MCF 10A (cell line): ENCODE results near the gene PAXX. TPM values are rescaled to one million over a fixed set of nuclear protein-coding genes. Genes with fewer than 3 reads are reported as not detected.

Experiments used
- BruUV-seq: library from RNA; stranded (reverse); fragments of 400-500 nt; replicated peaks from 2 replicates; lab custom pipeline; 2021; lab: Mats Ljungman, UMichigan
- CTCF ChIA-PET: fragments of 300-600 bp; sonication (Branson Sonifier 250); formaldehyde crosslinking; extraction: SDS; loops from one replicate; lab custom pipeline; 2021; ENCODE audit warnings: antibody characterized with exemption, inconsistent platforms; lab: Yijun Ruan, JAX
- POLR2A ChIA-PET: fragments of 300-600, 350-650 bp; sonication (Branson Sonifier 250); formaldehyde crosslinking; extraction: SDS; loops from one replicate; lab custom pipeline; 2020; ENCODE audit warnings: antibody characterized with exemption, inconsistent platforms; lab: Yijun Ruan, JAX
- DNase-seq: peaks from one replicate; pipeline ENCODE4 v3.0.0-alpha.2; 2018; ENCODE audit not compliant: unreplicated experiment
- H3K27ac Mint-ChIP-seq: one replicate; pipeline ENCODE4 v1.8.0; 2022; ENCODE audit warnings: mild to moderate bottlenecking, low read depth, mixed read lengths; ENCODE audit not compliant: unreplicated experiment
- H3K27me3 Mint-ChIP-seq: one replicate; pipeline ENCODE4 v1.8.0; 2022; ENCODE audit warnings: mixed read lengths; ENCODE audit not compliant: insufficient read depth, unreplicated experiment
- H3K36me3 Mint-ChIP-seq: one replicate; pipeline ENCODE4 v1.8.0; 2022; ENCODE audit warnings: mild to moderate bottlenecking, moderate library complexity, mixed read lengths; ENCODE audit not compliant: insufficient read depth, unreplicated experiment
- H3K4me1 Mint-ChIP-seq: one replicate; pipeline ENCODE4 v1.8.0; 2022; ENCODE audit warnings: mixed read lengths; ENCODE audit not compliant: insufficient read depth, unreplicated experiment
- H3K4me3 Mint-ChIP-seq: one replicate; pipeline ENCODE4 v1.8.0; 2022; ENCODE audit warnings: mild to moderate bottlenecking, moderate library complexity, mixed read lengths; ENCODE audit not compliant: unreplicated experiment
- H3K9me3 Mint-ChIP-seq: one replicate; pipeline ENCODE4 v1.8.0; 2022; ENCODE audit warnings: mixed read lengths; ENCODE audit not compliant: unreplicated experiment
- CTCF ChIP-seq: fragments of 200-600 bp; IDR thresholded peaks from one replicate; pipeline ENCODE4 v1.8.0; 2022; ENCODE audit warnings: antibody characterized with exemption, mild to moderate bottlenecking; ENCODE audit not compliant: unreplicated experiment
- intact Hi-C: fragments of 100-400 bp; cut with micrococcal nuclease; formaldehyde crosslinking; loops from 2 replicates; pipeline ENCODE4 v1.14.1; 2022
- total RNA-seq: library from RNA; stranded (reverse); gene quantifications from 2 replicates; pipeline ENCODE4 v1.2.3, GENCODE V29; 2022

The PAXX gene
- total RNA-seq, 1 experiment from 2014 or later, result 57.9 TPM

DNA sequence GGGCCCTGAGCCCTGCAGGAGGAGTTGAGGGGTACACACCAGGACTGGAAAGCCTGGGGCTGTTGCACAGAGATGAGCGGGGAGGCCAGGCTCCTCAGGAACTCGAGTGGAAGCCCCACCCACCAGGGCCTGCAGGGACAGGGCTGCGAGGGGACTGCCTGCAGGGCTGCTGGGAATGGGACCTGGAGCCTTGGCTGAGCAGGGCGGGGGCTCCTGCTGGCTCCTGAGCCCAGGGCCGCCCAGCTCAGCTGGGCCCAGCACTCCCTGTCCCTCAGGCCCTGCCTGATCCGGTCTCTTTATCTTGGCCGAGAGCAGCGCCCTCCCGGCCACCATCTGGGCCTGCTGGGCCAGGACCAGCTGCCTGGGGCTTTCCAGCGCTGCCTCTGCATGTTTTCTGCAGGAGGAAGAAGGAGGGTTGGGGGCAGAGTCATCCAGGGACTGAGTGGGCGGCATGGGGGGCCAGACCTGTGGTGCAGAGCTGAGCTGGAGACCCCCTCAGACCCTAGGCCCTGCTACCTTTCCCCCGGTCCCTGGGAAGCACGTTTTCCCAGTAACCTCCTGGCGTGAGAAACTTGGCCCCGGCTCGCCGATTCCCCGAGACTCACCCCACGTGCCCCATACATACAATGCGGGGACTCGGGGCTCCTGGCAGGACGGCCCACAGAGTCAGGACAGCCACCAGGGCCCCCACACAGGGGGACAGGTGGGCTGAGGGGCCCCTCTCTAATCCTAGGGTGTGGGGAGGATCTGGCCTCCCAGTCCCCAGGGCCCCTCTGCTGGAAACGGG lies 30.8 kb upstream of the PAXX start:
- TF ChIP-seq CTCF, result no peak
- intact Hi-C loops, result no loop called here
- POLR2A ChIA-PET, result no interaction called here
- Mint-ChIP-seq H3K27me3 (no peaks in the 10 kb centered on the region), H3K4me3 (no peak overlapping the region), H3K9me3 (peaks cover 6% of the 10 kb centered on the region), H3K4me1 (peaks cover 10% of the 10 kb centered on the region), H3K36me3 (peaks cover 7% of the 10 kb centered on the region), H3K27ac (no peak overlapping the region)
- no peak for DNase-seq
- CTCF ChIA-PET, result interaction anchor here (0.6 to 1.5 kb wide), 2 partner anchors 8 to 28 kb away, joined by 3 read pairs; no protein-coding TSS in a partner anchor
- BruUV-seq, result no TSS peak

DNA sequence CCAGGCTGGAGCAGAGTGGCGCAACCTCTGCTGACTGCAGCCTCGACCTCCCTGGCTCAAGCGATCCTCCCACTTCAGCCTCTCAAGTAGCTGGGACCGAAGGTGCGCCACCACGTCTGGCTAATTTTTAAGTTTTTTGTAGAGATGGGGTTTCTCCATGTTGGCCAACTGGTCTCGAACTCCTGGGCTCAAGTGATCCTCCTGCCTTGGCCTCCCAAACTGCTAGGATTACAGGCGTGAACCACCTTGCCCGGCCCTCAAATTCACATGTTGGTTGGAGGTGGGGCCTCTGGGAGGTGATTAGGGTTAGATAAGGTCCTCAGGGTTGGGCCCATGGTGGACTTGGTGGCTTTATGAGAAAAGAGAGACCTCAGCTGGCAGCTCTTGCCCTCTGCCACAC lies 30.1 kb upstream of the PAXX start:
- Mint-ChIP-seq H3K27me3 (no peaks in the 10 kb centered on the region), H3K36me3 (peaks cover 7% of the 10 kb centered on the region), H3K27ac (no peak overlapping the region), H3K9me3 (no peaks in the 10 kb centered on the region), H3K4me3 (no peak overlapping the region), H3K4me1 (peaks cover 10% of the 10 kb centered on the region)
- BruUV-seq, result no TSS peak
- POLR2A ChIA-PET, result no interaction called here
- CTCF ChIA-PET, result interaction anchor here (0.9 to 1.5 kb wide), 2 partner anchors 9 to 731 kb away, joined by 3 read pairs; no protein-coding TSS in a partner anchor
- no peak for TF ChIP-seq CTCF
- intact Hi-C loops, result no loop called here
- DNase-seq, result no peak

GRCh38 chr9:136962701-136963248 lies 29.4 kb upstream of the PAXX start:
- no peak for TF ChIP-seq CTCF
- Mint-ChIP-seq H3K36me3 (peaks cover 7% of the 10 kb centered on the region), H3K27me3 (no peaks in the 10 kb centered on the region), H3K4me1 (peaks cover 10% of the 10 kb centered on the region), H3K9me3 (no peaks in the 10 kb centered on the region), H3K27ac (no peak overlapping the region), H3K4me3 (no peak overlapping the region)
- no TSS peak for BruUV-seq
- POLR2A ChIA-PET, result no interaction called here
- DNase-seq, result no peak
- CTCF ChIA-PET, result interaction anchor here (0.9 to 1.5 kb wide), 2 partner anchors 10 to 730 kb away, joined by 3 read pairs; no protein-coding TSS in a partner anchor
- intact Hi-C loops, result no loop called here

DNA sequence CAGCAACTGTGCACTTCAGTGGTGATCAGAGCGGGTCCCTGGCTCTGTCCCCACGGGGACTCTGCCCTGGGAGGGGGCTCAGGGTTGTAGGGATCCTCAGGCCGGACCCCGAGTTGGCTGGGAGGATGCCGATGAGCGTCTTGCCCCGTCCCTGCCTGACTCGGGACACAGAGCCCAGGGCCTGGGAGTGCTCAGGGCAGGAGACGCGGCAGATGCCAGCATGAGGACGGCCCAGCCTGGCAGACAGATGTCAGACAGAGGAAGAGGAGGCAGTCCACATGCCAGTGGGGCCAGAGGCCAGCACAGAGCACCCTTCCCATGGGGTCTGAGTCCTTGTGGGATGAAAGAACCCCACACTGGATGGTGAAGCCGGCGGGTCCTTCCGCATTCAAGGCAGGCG lies 28.9 kb upstream of the PAXX start:
- Mint-ChIP-seq H3K27ac (no peak overlapping the region), H3K9me3 (no peaks in the 10 kb centered on the region), H3K4me3 (no peak overlapping the region), H3K27me3 (no peaks in the 10 kb centered on the region), H3K4me1 (peaks cover 10% of the 10 kb centered on the region), H3K36me3 (peaks cover 7% of the 10 kb centered on the region)
- DNase-seq, result no peak
- no TSS peak for BruUV-seq
- TF ChIP-seq CTCF, result no peak
- intact Hi-C loops, result no loop called here
- ChIA-PET POLR2A (no interaction called here), CTCF (no interaction called here)
